Cardiac fibroblast (primary cell): ENCODE results near the gene GSTA4.
A peak's percentile ranks its signal among the peaks of the same experiment; 100 is the strongest.

Source experiments
- DNase-seq, 2 donors: peaks; one replicate each; pipeline versions ENCODE4 v3.0.0 to v3.0.0-alpha.2; 2010; ENCODE audit warnings: low read depth in 2 of 2
- H3K4me3 ChIP-seq, 2 donors: replicated peaks in 1 of 2; 1 replicate in 1 of 2; 2 replicates in 1 of 2; pipeline ENCODE4 v1.5.1; 2011; ENCODE audit warnings: low read depth in 2 of 2, low read length in 2 of 2, mild to moderate bottlenecking in 2 of 2, moderate library complexity in 1 of 2
- CTCF ChIP-seq: IDR thresholded peaks from one replicate; pipeline ENCODE4 v1.5.1; 2011; ENCODE audit warnings: low read depth, mild to moderate bottlenecking, low read length, inconsistent platforms

The GSTA4 gene

GRCh38 chr6:52994031-52994838, 849 bp downstream of the GSTA4 start:
- H3K4me3 ChIP-seq: peak overlapping the region; percentile 62 to 77
- DNase-seq: peak; percentile 48 to 60
- TF ChIP-seq CTCF: no peak

- H3K4me3 ChIP-seq: peak overlapping the region; percentile 62 to 77
- DNase-seq: peak; percentile 42 to 62
These were observed 1.8 kb downstream of the GSTA4 start for GRCh38 chr6:52992980-52993920.

GRCh38 chr6:52990342-52990741, 4.7 kb downstream of the GSTA4 start:
- DNase-seq: peak in 1 of 2 donors; percentile 44
- H3K4me3 ChIP-seq: no peak overlapping the region
- no peak for TF ChIP-seq CTCF

More at GRCh38 chr6:52992980-52993920, 1.8 kb downstream of the GSTA4 start:
- no peak for TF ChIP-seq CTCF

- no peak for DNase-seq
- no peak for TF ChIP-seq CTCF
- no peak overlapping the region for H3K4me3 ChIP-seq
These were observed 9.9 kb downstream of the GSTA4 start for GRCh38 chr6:52985228-52985627.

GRCh38 chr6:52984247-52984646, 10.8 kb downstream of the GSTA4 start:
- TF ChIP-seq CTCF: no peak
- no peak for DNase-seq
- no peak overlapping the region for H3K4me3 ChIP-seq

GRCh38 chr6:52983159-52983848, 11.8 kb downstream of the GSTA4 start:
- no peak overlapping the region for H3K4me3 ChIP-seq
- no peak for TF ChIP-seq CTCF
- DNase-seq: no peak
